Activated CD8-positive, alpha-beta T cell treated with anti-CD3 and anti-CD28 coated beads for 36 hours (primary cell): Measurements from ENCODE around the gene SBF2. TPM values are rescaled to one million over a fixed set of nuclear protein-coding genes. Genes with fewer than 3 reads are reported as not detected.

Experiments
- ATAC-seq: fragments of 200-7000 bp; cut with Tn5 transposase; one replicate; pipeline ENCODE4 v1.10.0; 2021; ENCODE audit warnings: mild to moderate bottlenecking, moderate library complexity
- CTCF ChIA-PET: fragments of 350-600 bp; sonication (Branson Sonifier 250); formaldehyde crosslinking; loops from one replicate; lab custom pipeline; 2021; ENCODE audit warnings: antibody characterized with exemption; lab: Charles Lee
- POLR2A ChIA-PET: fragments of 350-600 bp; sonication (Branson Sonifier 250); formaldehyde crosslinking; loops from one replicate; lab custom pipeline; 2021; ENCODE audit warnings: antibody characterized with exemption; lab: Charles Lee
- DNase-seq: peaks from one replicate; pipeline ENCODE4 v3.0.0-alpha.2; 2020
- H3K27ac Mint-ChIP-seq: one replicate; pipeline ENCODE4 v1.8.0; 2021; ENCODE audit warnings: mild to moderate bottlenecking, mixed read lengths
- H3K27me3 Mint-ChIP-seq: one replicate; pipeline ENCODE4 v1.8.0; 2021; ENCODE audit warnings: mixed read lengths
- H3K36me3 Mint-ChIP-seq: one replicate; pipeline ENCODE4 v1.8.0; 2021; ENCODE audit warnings: low read depth, mixed read lengths
- H3K4me1 Mint-ChIP-seq: one replicate; pipeline ENCODE4 v1.8.0; 2021; ENCODE audit warnings: low read depth, mixed read lengths
- H3K4me3 Mint-ChIP-seq: one replicate; pipeline ENCODE4 v1.8.0; 2021; ENCODE audit warnings: mild to moderate bottlenecking, moderate library complexity, mixed read lengths
- H3K9me3 Mint-ChIP-seq: one replicate; pipeline ENCODE4 v1.8.0; 2021; ENCODE audit warnings: mixed read lengths
- CTCF ChIP-seq: fragments of 200-600 bp; IDR thresholded peaks from one replicate; pipeline ENCODE4 v1.8.0; 2022; ENCODE audit warnings: antibody characterized with exemption, mild to moderate bottlenecking
- intact Hi-C: fragments of 100-400 bp; cut with micrococcal nuclease; formaldehyde crosslinking; loops from one replicate; pipeline ENCODE4 v1.10.0; 2022
- total RNA-seq, 2 experiments: library from RNA; stranded (reverse); gene quantifications; one replicate each; pipeline ENCODE4 v1.2.3, GENCODE V29; 2021

SBF2 gene
- total RNA-seq, 2 experiments from 2014 or later: 10.0 to 11.0 TPM

GRCh38 chr11:10158461-10158860 is 135.6 kb downstream of the SBF2 start:
- DNase-seq (no peak), ATAC-seq (no peak)
- Mint-ChIP-seq H3K4me3 (no peak overlapping the region), H3K27ac (no peak overlapping the region), H3K36me3 (peaks cover 3% of the 10 kb centered on the region), H3K9me3 (peaks cover 11% of the 10 kb centered on the region), H3K4me1 (peaks cover 3% of the 10 kb centered on the region), H3K27me3 (no peaks in the 10 kb centered on the region)
- intact Hi-C loops: no loop called here
- ChIA-PET POLR2A (no interaction called here), CTCF (interaction anchor here (1.1 kb wide), 1 partner anchor 11 kb away, joined by 3 read pairs; no protein-coding TSS in a partner anchor)
- no peak for TF ChIP-seq CTCF

- TF ChIP-seq CTCF: no peak
- intact Hi-C loops: no loop called here
- no peak for DNase-seq
These were observed 138.1 kb downstream of the SBF2 start for GRCh38 chr11:10155793-10156490.

GRCh38 chr11:10150800-10151199 is 143.2 kb downstream of the SBF2 start:
- Mint-ChIP-seq H3K27ac (no peak overlapping the region), H3K4me3 (no peak overlapping the region), H3K4me1 (no peaks in the 10 kb centered on the region), H3K27me3 (no peaks in the 10 kb centered on the region), H3K36me3 (no peaks in the 10 kb centered on the region), H3K9me3 (peaks cover 5% of the 10 kb centered on the region)
- ATAC-seq (no peak), DNase-seq (no peak)
- ChIA-PET CTCF (interaction anchor here (0.9 kb wide), 1 partner anchor 14 kb away, joined by 3 read pairs; no protein-coding TSS in a partner anchor), POLR2A (no interaction called here)
- no peak for TF ChIP-seq CTCF
- intact Hi-C loops: no loop called here

More at GRCh38 chr11:10155793-10156490, 138.1 kb downstream of the SBF2 start:
- ChIA-PET CTCF (no interaction called here), POLR2A (interaction anchor here (1.2 kb wide), 1 partner anchor 15 kb away, joined by 5 read pairs; no protein-coding TSS in a partner anchor)
- peaks cover 11% of the 10 kb centered on the region for H3K9me3 Mint-ChIP-seq
- H3K4me1 Mint-ChIP-seq: peaks cover 3% of the 10 kb centered on the region
- H3K27ac Mint-ChIP-seq: no peak overlapping the region
- H3K27me3 Mint-ChIP-seq: no peaks in the 10 kb centered on the region
- no peak for ATAC-seq
- H3K4me3 Mint-ChIP-seq: no peak overlapping the region
- H3K36me3 Mint-ChIP-seq: peaks cover 3% of the 10 kb centered on the region

- H3K27ac Mint-ChIP-seq: no peak overlapping the region
- ChIA-PET CTCF (no interaction called here), POLR2A (no interaction called here)
- no peak for DNase-seq
- H3K36me3 Mint-ChIP-seq: no peaks in the 10 kb centered on the region
- no peak overlapping the region for H3K4me3 Mint-ChIP-seq
- H3K27me3 Mint-ChIP-seq: no peaks in the 10 kb centered on the region
- peaks cover 5% of the 10 kb centered on the region for H3K9me3 Mint-ChIP-seq
- TF ChIP-seq CTCF: no peak
- no peaks in the 10 kb centered on the region for H3K4me1 Mint-ChIP-seq
- ATAC-seq: no peak
- intact Hi-C loops: no loop called here
These were observed 144.5 kb downstream of the SBF2 start for GRCh38 chr11:10149553-10149952.

GRCh38 chr11:10147195-10147594 is 146.8 kb downstream of the SBF2 start:
- no peaks in the 10 kb centered on the region for H3K36me3 Mint-ChIP-seq
- H3K9me3 Mint-ChIP-seq: peaks cover 5% of the 10 kb centered on the region
- H3K4me3 Mint-ChIP-seq: no peak overlapping the region
- CTCF ChIA-PET: no interaction called here
- DNase-seq (no peak), ATAC-seq (no peak)
- no peaks in the 10 kb centered on the region for H3K27me3 Mint-ChIP-seq
- intact Hi-C loops: no loop called here
- TF ChIP-seq CTCF: no peak
- POLR2A ChIA-PET: no interaction called here
- H3K4me1 Mint-ChIP-seq: no peaks in the 10 kb centered on the region
- H3K27ac Mint-ChIP-seq: no peak overlapping the region
